Measurements from ENCODE around the gene NOTUM. TPM values are rescaled to one million over a fixed set of nuclear protein-coding genes. Genes with fewer than 3 reads are reported as not detected.
"Not testable (repeated sequence)": the region's sequence is repeated elsewhere in the genome, so short reads cannot be mapped to it uniquely, and the experiment has no call there.

NOTUM gene
- total RNA-seq, 1 donor from 2014 or later: 0.07 TPM

- no peak for DNase-seq (ENCODE audit: low read depth, low spot score)
These were observed 35.9 kb upstream of the NOTUM start for GRCh38 chr17:81996757-81997441.

- no peak for DNase-seq (ENCODE audit: low read depth, low spot score)
These were observed 35.3 kb upstream of the NOTUM start for GRCh38 chr17:81996232-81996756.

DNA sequence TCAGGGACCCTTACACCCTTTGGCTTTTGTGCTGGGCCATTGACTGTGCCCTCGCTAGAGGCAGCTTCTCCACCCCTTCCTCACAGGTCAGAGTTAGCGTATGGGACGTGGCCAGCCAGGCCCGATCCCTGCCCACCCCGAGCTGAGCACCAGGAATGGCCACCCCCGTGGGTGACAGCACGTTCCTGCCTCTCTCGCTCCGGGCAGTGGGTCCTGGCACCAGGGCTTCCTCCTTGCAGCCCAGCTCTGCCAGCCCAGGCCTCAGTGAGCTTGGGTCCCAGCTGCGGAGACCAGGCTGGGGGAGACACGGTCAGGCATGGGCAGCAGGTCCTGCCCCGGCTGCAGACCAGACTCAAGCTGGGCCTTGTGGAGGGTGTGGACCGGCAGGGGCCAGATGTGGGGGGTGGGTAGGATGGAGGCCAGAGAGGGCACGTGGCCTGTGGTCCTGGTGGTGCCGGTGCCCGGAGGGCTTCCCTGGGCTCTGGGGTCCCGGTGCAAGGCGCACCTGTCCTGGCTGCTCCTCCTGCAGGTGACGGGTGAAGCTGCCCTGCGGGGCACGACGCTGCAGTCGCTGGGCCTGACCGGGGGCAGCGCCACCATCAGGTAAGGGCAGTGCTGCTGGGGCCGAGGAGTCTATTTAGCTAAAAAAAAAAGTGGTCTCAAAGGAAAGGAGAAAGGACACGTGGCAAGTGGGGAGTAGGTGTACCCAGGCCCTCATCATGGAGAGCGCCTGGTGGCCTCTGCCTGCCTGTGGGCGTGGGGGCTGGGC, 34.7 kb upstream of the NOTUM start:
- DNase-seq (ENCODE audit: low read depth, low spot score): no peak

- DNase-seq (ENCODE audit: low read depth, low spot score): no peak
These were observed 33.8 kb upstream of the NOTUM start for GRCh38 chr17:81994593-81995462.

DNA sequence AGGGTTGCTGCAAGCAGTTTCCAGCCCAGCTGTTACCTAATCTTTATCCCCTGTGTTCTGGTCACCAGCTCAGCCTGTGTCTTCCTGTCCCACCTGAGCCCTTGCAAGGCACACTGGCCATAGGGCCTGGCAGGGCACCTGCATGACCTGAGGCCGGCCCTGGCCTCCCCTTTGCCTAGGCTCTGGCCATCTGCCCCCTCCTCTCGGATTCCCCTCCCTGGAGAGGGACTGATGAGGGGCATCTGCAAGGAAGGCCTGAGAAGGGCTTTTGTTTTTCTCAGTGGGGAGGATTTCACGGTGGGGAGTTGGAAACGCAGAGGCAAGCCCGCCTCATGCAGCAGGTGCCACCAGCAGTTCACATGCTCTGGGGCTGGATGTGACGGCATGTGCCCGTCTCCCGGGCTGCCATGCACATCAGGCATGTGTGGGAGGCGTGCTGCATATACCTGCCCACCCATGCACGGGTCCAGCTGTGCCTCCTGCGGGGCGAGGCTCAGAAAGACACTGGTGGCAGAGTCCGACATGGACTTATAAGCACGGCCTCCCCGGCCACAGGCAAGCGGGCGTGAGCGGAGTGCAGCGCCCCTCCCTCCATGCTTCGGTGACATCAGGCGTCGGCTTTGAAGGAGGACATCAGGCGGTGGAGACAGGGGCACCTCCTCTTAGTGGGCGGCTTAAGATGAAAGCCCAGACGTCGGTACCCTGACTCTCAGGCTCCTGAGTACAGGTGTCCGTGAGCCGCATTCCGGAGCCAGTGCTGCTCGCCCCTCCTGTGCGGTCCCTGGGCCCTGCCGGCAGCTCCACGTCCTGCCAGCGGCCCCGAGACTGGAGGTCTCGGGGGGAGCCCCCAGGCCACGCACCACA, 33.0 kb upstream of the NOTUM start:
- no peak for DNase-seq (ENCODE audit: low read depth, low spot score)

DNA sequence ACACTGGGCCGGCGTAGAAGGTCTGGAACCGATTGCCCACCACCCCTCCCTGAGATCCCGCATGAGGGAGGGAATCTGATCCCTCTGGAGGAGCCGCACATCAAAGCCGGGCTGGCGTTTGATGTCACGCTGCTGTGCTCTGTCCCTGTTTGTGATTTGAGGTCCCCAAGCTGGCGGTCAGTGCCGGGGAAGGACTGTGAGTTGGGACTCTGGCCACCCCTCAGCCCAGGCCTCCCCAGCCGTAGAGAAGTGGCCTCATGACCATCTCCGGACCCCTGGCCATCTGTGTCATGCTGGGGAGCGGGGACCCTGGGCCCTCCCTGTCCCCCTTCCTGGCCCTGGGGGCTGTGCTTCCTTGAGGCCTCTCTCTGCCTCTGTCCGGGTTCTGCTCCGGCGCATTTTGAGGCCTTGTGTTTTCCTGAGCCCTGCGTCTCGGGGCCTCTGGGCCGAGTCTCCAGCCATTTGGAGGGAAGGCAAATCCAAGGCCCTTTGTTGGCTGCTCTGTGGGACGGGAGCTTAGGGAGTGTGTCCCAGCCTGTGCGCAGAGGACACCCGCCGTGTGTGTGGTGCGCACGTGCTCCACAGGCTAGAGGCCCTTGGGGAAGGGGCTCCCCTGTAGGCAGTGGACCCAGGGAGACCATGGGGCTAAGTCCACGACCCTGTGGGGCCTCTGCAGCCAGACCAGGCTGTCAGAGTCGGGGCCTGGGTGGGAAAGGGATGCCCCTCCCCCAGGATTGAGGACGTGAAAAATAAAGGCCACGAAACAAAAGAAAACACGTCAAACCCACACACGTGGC, 31.5 kb upstream of the NOTUM start:
- no peak for DNase-seq (ENCODE audit: low read depth, low spot score)

DNA sequence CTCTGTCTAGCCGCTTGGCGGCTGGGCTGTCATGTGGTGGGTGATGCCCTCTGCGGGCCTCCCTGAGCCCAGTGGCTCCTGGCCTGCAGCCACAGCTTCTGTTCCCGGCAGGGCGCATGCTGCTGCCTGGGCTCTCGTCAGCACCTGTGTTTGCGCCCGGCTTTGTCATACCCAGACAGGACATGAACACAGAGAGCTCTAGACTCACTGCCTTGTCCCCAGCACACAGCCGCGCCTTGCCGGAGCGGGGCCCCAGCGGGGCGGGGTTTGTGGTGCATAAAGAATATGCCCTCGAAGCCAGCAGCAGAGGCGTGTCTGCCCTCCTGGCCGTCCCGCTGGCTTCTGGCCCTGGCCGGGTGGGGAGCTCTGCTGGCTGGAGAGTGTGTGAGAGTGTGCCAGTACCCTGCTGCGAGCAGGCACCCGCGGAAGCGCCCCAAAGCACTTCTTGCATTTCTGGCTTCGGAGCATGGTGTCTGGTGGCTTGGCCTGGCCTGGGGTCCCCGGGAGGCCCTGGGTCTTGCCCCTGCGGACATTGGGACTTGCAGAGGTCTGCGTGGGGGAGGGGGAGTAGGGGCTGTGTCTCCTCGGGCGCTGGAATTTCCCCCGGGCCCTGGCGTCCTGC, 30.8 kb upstream of the NOTUM start:
- DNase-seq (ENCODE audit: low read depth, low spot score): no peak

DNA sequence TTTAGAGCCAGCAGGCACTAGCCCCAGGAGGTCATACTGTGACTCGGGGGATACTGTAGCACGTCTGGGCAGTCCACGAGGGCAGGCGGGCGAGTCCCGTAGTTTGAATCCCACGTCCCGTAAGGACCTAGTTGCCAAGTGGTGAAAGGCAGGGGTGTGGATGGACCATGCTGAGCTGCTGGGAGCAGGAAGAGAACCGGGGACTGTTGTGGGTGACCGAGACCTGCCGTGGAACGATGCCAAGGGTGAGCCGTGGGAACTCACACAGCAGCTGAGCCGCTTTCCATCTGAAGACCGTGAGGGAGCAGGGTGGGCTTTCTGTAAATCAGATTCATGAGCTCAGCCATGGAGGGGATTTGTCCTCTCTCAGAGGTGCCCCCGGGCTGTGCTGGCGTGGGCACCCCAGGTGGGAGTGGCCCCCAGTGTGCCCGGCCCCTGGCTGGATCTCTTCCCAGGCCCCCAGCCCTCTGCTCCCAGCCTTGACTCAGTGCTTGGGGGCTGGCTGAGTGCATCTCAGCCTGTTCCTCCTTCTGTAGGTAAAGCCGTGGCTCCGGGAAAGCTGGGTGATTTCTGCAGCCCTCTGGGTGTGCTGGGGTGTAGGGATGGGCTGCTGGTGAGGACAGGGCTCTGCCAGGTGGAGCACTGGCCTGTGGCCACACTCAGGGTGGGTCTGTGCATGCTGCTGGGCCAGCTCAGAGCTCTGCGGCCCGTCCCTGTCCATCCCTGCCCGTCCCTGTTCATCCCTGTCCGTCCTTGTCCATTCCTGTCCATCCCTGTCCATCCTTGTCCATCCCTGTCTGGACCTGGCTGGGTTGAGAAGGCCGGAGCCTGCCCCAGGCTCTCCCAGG, 30.1 kb upstream of the NOTUM start:
- no peak for DNase-seq (ENCODE audit: low read depth, low spot score)

DNA sequence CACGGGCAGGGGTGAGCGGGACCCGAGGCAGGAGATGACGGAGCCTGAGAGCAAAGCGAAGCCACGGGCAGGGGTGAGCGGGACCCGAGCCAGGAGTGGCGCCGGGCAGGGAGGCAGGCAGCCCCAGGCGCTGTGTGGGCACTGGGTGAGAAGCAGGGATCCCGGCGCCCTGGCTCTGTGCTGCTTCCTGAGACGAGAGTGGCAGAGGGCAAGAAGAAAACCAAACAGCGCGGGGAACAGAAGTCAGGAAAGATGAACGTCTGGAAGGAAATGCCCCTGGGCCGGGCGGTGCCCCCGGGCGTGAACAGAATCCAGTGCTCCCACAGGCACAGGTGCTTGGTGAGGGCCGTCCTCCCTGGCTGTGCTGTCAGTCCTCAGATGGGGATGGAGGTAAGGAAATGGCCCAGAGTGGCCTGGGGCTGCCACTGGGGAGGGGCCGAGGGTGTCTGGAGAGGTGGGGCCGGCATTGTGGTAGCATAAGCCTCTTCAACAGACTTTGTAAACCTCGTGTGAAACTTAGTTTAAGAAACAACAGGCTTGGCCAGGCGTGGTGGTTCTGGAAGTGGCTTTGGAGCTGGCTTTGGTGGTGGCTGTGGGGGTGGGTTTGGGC, 26.3 kb upstream of the NOTUM start:
- no peak for DNase-seq (ENCODE audit: low read depth, low spot score)

GRCh38 chr17:81986606-81987005, 25.6 kb upstream of the NOTUM start:
- DNase-seq (ENCODE audit: low read depth, low spot score): no peak

DNA sequence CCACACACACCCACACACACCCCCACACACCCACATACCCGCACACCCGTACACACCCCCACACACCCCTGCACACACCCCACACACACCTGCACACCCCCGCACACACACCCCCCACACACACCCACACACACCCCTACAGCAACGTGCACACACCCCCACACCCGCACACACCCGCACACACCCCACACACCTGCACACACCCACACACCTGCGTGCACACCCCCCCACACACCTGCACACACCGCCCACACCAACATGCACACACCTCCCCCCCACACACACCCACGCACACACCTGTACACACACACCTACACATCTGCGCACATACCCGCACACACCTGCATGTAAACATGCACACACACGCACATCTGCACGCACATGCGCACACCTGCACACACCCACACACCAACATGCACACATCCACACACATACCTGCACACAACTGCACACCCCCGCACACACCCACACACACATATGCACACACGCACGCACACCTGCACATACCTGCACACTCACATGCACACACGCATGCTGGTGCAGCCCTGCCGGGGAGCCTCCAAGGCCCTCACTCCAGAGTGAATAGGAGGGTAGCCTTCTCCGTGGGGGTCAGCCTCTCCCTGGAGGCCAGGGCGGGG, 23.9 kb upstream of the NOTUM start:
- no peak for DNase-seq (ENCODE audit: low read depth, low spot score)

DNA sequence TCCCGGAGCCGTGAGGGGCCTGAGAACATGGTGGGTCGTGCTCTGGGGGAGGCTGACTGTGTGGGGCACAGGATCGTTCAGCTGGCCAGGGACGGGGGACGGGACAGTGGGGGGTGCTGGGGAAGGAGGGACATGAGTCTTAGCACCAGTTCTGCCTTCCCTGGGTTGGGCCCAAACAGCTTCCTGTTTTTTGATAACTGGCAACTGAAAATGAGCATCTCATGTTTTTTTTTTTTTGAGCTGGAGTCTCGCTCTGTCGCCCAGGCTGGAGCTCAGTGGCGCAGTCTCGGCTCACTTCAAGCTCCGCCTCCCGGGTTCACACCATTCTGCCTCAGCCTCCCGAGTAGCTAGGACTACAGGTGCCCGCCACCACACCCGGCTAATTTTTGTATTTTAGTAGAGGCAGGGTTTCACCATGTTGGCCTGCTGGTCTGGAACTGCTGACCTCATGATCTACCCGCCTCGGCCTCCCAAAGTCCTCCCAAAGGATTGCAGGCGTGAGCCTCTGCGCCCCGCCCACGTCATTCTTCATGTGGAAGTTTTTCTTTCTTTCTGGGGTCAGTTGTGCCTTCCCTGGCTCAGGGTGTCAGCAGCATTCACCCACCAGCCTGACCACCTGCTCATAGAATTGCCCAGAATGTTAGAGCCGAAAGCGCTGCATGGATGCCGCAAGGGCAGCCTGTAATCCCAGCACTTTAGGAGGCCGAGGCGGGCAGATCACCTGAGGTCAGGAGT, 22.8 kb upstream of the NOTUM start:
- no peak for DNase-seq (ENCODE audit: low read depth, low spot score)

- no peak for DNase-seq (ENCODE audit: low read depth, low spot score)
These were observed 22.1 kb upstream of the NOTUM start for GRCh38 chr17:81983011-81983638.

- not testable (repeated sequence) for DNase-seq (ENCODE audit: low read depth, low spot score)
These were observed 20.5 kb upstream of the NOTUM start for GRCh38 chr17:81981511-81981910.

DNA sequence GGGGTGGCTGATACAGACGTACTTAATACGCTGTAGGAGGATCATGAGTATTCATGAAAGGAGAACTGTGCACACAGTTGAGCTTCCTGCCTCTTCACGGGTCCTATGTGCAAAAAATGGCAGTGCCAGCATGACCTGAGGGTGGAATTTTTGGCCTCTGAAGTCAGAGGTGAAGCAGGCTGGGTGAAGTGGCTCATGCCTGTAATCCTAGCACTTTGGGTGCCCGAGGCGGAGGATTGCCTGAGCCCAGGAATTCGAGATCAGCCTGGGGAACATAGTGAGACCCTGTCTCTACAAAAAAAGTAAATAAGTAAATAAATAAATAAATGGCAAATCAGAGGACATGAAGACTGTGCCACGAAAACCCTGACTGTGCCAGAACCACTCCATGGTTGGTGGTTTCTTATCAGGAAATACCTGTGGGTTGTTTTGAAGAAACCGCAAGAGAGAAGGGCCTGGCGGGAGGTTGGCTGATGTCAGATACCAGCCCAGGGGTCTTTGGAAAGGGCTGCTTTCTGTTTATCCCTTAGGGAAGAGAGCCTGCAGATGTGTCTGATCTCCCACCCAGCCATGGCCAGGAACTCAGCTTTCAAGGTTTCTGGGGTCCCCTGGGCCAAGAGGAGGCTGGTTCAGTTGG, 19.8 kb upstream of the NOTUM start:
- DNase-seq (ENCODE audit: low read depth, low spot score): no peak

- DNase-seq (ENCODE audit: low read depth, low spot score): no peak
These were observed 19.1 kb upstream of the NOTUM start for GRCh38 chr17:81980122-81980521.

Data from pulmonary artery endothelial cell (primary cell).